GM21786 (cell line): ENCODE data around the gene SLC25A47.
"Not testable (repeated sequence)": the region's sequence is repeated elsewhere in the genome, so short reads cannot be mapped to it uniquely, and the experiment has no call there.

ENCODE experiments used
- ATAC-seq: cut with Tn5 transposase; IDR thresholded peaks from one replicate; pipeline ENCODE4 v1.9.1; 2021; ENCODE audit not compliant: unreplicated experiment

The SLC25A47 gene

GRCh38 chr14:100289916-100290606, 33.1 kb upstream of the SLC25A47 start:
- no peak for ATAC-seq

GRCh38 chr14:100290607-100291304, 32.4 kb upstream of the SLC25A47 start:
- ATAC-seq: no peak

GRCh38 chr14:100291305-100292075, 31.6 kb upstream of the SLC25A47 start:
- no peak for ATAC-seq

GRCh38 chr14:100292301-100292775, 30.8 kb upstream of the SLC25A47 start:
- no peak for ATAC-seq

GRCh38 chr14:100292776-100293461, 30.2 kb upstream of the SLC25A47 start:
- ATAC-seq: no peak

- no peak for ATAC-seq
Measured at GRCh38 chr14:100293497-100294212, 29.5 kb upstream of the SLC25A47 start.

- ATAC-seq: peak; percentile 35
Measured at GRCh38 chr14:100294213-100294962, 28.8 kb upstream of the SLC25A47 start.

GRCh38 chr14:100294963-100295330, 28.2 kb upstream of the SLC25A47 start:
- ATAC-seq: no peak

GRCh38 chr14:100295376-100296105, 27.6 kb upstream of the SLC25A47 start:
- ATAC-seq: no peak

GRCh38 chr14:100296106-100296651, 27.0 kb upstream of the SLC25A47 start:
- ATAC-seq: no peak

- ATAC-seq: not testable (repeated sequence)
Measured at GRCh38 chr14:100296729-100297128, 26.4 kb upstream of the SLC25A47 start.

- peak; percentile 92 for ATAC-seq
Measured at GRCh38 chr14:100297320-100298300, 25.5 kb upstream of the SLC25A47 start.

- ATAC-seq: no peak
Measured at GRCh38 chr14:100298551-100299237, 24.4 kb upstream of the SLC25A47 start.

- no peak for ATAC-seq
Measured at GRCh38 chr14:100299238-100299560, 23.9 kb upstream of the SLC25A47 start.

GRCh38 chr14:100302616-100303015, 20.5 kb upstream of the SLC25A47 start:
- no peak for ATAC-seq

GRCh38 chr14:100303179-100303578, 20.0 kb upstream of the SLC25A47 start:
- no peak for ATAC-seq

- no peak for ATAC-seq
Measured at GRCh38 chr14:100303925-100304324, 19.2 kb upstream of the SLC25A47 start.
